HG02642 (cell line): ENCODE results near the gene NPY4R.
"Not testable (repeated sequence)": the region's sequence is repeated elsewhere in the genome, so short reads cannot be mapped to it uniquely, and the experiment has no call there.

Experiments
- ATAC-seq: cut with Tn5 transposase; IDR thresholded peaks from one replicate; pipeline ENCODE4 v1.9.1; 2021; ENCODE audit warnings: mild to moderate bottlenecking; ENCODE audit not compliant: unreplicated experiment, poor library complexity

NPY4R gene

GRCh38 chr10:46459579-46459978 lies 6.2 kb downstream of the NPY4R start:
- ATAC-seq: not testable (repeated sequence)

- ATAC-seq: not testable (repeated sequence)
Observed at GRCh38 chr10:46457071-46457470, 8.7 kb downstream of the NPY4R start.

- not testable (repeated sequence) for ATAC-seq
Observed at GRCh38 chr10:46455992-46456391, 9.8 kb downstream of the NPY4R start.

- ATAC-seq: not testable (repeated sequence)
Observed at GRCh38 chr10:46451365-46451764, 14.4 kb downstream of the NPY4R start.

- ATAC-seq: not testable (repeated sequence)
Observed at GRCh38 chr10:46450829-46451228, 14.9 kb downstream of the NPY4R start.

- ATAC-seq: not testable (repeated sequence)
Observed at GRCh38 chr10:46447439-46447838, 18.3 kb downstream of the NPY4R start.

GRCh38 chr10:46445389-46446122 lies 20.2 kb downstream of the NPY4R start:
- ATAC-seq: peak; percentile 68

GRCh38 chr10:46443422-46443821 lies 22.3 kb downstream of the NPY4R start:
- not testable (repeated sequence) for ATAC-seq

- not testable (repeated sequence) for ATAC-seq
Observed at GRCh38 chr10:46442706-46443275, 23.0 kb downstream of the NPY4R start.

GRCh38 chr10:46441837-46442278 lies 23.9 kb downstream of the NPY4R start:
- not testable (repeated sequence) for ATAC-seq

- ATAC-seq: not testable (repeated sequence)
Observed at GRCh38 chr10:46440942-46441341, 24.8 kb downstream of the NPY4R start.

- not testable (repeated sequence) for ATAC-seq
Observed at GRCh38 chr10:46423550-46423949, 42.2 kb downstream of the NPY4R start.

GRCh38 chr10:46419570-46420379 lies 46.0 kb downstream of the NPY4R start:
- ATAC-seq: not testable (repeated sequence)

GRCh38 chr10:46418283-46418682 lies 47.5 kb downstream of the NPY4R start:
- ATAC-seq: not testable (repeated sequence)

- not testable (repeated sequence) for ATAC-seq
Observed at GRCh38 chr10:46415291-46415690, 50.5 kb downstream of the NPY4R start.

- not testable (repeated sequence) for ATAC-seq
Observed at GRCh38 chr10:46412665-46413064, 53.1 kb downstream of the NPY4R start.

- not testable (repeated sequence) for ATAC-seq
Observed at GRCh38 chr10:46411123-46411522, 54.6 kb downstream of the NPY4R start.
